Stimulated activated CD8-positive, alpha-beta memory T cell treated with anti-CD3 and anti-CD28 coated beads, Interleukin-15, amount 100 ng/mL, for 1 hour (primary cell): ENCODE data around the gene GNG10.
"Not testable (repeated sequence)": the region's sequence is repeated elsewhere in the genome, so short reads cannot be mapped to it uniquely, and the experiment has no call there.

ENCODE experiments used
- DNase-seq: peaks from one replicate; pipeline ENCODE4 v3.0.0-alpha.2; 2020; ENCODE audit warnings: low read depth

The GNG10 gene

DNA sequence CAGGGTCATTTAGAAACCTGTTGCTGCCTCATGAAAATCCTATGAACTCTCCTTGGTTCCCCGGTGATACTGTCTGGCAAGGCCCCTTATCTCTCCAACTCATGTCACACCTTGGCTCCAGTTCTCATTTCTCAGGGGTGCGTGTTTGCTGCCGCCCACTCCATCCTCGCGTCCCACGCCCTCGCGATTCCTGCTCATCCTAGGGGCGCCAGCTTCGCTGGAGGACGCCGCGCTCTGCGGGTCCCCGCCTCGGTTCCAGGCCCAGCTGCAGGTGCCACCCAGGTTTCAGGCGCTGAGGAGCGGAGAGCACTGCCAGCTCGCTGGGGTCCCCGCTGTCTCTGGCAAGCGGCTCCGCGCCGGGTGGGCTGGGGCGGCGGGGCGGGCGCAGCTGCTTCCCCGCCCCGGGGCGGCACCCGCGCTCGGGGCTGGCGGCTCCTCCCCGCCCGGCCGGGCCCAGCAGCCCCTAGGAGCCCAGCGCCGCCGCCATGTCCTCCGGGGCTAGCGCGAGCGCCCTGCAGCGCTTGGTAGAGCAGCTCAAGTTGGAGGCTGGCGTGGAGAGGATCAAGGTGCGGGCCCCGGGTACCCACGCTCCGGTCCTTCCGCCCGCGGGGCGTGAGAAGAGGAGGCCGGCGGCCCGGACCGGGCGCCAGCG lies at the start of gene GNG10:
GNG10 (plus strand) TSS at position 456 of the 652 bp plus-strand sequence; CDS start at position 486, 30 bp downstream.
- DNase-seq: peak; percentile 40

DNA sequence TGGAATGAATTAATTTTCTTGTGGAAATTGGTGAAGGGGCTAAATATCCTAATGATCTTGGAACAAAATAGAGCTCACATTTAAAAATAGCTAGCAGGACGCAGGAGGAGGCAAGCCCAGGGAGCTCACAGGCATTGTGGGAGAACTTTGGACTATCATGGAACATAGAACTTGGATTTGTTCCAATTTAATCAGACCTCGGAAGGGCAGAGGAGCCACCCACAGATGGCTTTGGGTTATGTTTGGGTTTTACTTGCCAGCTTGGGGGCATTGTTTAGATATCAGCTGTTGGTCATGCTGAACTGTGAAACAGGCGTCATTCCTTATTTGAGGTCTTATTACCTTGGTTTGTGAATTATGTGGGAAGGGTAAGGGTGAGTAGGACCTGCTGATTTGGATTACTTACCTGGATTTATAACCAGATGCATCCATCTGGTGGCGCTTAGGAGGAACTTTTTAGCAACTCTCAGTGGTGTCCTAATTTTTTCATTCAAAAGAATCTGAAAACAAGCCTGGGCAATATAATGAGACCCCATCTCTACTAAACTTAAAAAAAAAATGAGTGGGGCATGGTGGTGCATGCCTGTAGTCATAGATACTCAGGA lies 47.9 kb upstream of the GNG10 start:
- DNase-seq: no peak

DNA sequence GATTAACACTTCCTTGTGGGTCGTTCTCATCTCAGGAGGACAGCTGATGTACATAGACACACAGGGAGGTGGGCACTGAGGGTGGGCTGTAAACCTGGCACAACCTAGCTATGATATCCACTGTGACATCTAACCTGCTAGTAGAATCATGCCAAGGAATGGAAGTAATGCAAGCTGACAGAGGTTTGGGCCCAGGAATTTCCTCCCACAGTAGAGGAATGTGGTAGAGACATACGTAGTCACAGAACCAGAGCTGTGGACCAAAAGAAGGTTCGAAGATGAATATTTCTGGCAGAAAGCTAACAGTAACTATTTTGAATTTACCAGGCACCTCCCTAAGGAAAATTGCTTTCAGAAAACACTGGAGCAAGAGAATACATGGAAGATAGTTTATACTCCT lies 45.5 kb upstream of the GNG10 start:
- DNase-seq: no peak

DNA sequence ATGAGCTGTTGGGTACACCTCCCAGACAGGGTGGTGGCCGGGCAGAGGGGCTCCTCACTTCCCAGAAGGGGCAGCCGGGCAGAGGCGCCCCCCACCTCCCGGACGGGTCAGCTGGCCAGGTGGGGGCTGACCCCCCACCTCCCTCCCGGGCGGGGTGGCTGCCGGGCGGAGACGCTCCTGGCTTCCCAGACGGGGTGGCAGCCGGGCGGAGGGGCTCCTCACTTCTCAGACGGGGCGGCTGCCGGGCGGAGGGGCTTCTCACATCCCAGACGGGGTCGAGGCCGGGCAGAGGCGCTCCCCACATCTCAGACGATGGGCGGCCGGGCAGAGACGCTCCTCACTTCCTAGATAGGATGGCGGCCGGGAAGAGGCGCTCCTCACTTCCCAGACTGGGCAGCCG lies 44.1 kb upstream of the GNG10 start:
- not testable (repeated sequence) for DNase-seq

DNA sequence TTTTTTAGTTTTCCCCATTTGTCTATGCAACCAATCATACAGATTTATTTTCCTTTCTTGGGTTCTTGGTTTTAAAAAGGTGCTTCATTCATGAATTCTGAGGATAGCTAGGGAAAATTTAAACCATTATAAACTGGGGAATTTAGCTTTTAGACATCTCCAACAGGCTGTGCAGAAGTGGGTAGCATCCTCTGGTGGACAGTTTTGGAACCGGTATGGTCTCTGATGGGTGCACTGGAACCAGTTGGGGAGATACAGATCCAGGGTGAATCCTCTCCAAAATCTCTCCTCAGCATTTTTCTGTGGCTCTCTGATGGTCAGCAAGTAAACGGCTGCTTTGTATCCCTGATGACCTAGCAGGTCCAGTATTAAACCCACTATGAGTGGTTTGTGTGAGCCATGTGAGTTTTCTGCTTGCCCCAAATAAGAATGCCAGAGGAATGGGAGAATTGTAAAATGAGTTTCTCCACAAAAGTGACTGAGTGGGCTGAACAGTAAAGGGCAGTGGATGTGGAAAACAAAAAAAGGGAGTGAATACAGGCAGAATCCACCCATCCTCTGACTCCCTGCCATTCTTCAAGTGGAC lies 39.4 kb upstream of the GNG10 start:
- DNase-seq: peak; percentile 7

DNA sequence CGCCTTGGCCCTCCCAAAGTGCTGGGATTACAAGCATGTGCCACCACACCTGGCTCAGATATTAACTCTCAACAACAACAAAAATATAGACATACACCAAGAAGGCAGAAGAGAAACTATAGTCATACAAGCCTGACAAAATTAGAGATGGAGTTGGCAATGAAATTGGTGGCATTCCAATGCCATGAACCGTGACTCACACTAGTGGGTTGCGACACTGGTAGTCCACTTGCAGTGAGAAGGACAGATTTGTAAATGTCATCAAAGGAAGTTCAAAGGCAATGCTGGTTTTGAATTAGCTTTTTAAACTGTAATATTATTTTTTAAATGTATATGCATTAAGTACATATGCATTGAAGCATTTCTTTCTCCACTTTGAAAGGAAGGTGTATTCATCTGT lies 38.8 kb upstream of the GNG10 start:
- DNase-seq: no peak

DNA sequence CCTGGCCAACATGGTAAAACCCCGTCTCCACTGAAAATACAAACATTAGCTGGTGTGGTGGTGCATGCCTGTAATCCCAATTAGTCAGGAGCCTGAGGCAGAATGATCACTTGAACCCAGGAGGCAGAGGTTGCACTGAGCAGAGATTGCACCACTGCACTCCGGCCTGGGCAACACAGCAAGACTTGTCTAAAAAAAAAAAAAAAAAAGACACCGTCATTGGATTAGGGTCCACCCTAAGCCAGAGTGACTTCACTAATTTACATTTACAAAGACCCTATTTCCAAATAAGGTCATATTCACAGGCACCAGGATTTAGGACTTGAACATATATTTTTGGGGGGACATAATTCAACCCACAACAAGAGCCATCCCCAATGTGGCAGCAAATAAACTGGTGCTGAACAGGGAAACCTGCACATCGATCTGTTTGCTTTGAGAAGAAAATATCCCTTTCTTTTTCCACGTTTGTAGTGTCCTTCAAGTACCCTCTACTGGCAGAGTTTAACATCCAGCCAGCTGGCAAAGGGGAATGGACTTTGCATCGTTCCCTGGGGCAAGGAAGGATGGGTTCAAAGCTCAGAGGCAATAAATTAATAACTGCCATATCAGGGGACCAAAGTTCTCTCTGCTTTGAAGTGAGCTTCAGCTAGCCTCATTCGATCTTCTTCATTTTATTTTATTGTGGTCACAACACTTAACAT lies 34.0 kb upstream of the GNG10 start:
- DNase-seq: no peak

DNA sequence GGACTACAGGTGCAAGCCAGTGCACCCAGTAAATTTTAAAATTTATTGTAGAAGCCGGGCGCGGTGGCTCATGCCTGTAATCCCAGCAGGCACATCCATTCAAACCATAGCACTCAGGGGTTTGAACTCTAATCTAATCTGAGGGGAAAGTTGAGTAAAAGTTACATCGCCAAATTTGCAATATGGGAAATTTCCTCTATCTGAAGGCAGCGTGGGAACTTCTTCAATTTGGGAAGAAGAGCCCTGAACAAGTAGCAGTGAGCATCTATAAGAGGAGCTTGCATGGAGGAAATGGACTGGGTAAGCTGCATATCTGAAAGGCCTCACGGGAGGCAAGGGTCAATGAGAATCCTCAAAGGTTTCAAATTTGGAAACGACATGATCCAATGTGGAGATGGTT lies 33.0 kb upstream of the GNG10 start:
- no peak for DNase-seq

DNA sequence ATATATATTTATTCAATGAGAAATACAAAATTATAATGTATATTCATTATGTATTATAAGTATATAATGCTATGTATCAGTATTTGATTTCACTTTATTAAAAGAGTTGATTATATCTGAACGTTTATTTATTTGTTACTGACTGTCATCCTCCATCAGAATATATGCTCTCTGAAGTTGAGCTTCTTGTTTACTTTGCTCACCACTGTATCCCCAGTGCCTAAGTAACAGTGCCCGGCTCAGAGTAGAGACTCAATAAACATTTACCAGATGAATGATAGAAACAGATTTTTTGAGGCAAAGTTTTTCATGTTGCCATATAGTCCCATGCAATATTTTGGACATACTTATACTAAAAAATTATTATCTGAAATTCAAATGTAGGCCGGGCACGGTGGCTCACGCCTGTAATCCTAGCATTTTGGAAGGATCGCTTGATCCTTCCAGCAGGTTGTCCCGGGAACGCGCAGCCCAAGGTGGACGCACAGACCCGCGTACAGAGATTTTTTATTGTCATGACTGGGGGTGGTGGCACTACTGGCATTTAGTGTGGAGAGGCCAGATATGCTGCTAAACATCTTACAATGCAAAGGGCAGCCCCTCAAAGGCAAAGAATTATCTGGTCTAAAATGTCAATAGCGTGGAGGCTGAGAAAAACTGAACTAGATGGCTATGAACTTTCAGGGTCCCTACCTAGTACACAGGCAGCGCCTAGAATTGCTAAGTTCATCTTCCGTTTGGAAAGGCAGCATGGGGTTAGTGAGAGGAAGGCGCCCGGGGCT lies 31.0 kb upstream of the GNG10 start:
- no peak for DNase-seq

DNA sequence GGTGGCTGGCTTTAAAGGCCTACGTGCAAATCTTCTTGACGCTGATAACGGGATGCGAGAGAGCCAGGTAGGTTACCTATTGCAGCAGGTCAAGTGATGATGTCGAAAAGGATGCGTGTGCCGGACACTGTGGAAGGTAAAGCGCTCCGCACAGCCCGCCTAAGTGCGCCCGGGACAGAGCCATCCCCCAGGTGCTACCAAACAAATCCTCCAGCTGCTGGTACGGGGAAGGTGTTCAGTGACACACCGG lies 30.5 kb upstream of the GNG10 start:
- no peak for DNase-seq

DNA sequence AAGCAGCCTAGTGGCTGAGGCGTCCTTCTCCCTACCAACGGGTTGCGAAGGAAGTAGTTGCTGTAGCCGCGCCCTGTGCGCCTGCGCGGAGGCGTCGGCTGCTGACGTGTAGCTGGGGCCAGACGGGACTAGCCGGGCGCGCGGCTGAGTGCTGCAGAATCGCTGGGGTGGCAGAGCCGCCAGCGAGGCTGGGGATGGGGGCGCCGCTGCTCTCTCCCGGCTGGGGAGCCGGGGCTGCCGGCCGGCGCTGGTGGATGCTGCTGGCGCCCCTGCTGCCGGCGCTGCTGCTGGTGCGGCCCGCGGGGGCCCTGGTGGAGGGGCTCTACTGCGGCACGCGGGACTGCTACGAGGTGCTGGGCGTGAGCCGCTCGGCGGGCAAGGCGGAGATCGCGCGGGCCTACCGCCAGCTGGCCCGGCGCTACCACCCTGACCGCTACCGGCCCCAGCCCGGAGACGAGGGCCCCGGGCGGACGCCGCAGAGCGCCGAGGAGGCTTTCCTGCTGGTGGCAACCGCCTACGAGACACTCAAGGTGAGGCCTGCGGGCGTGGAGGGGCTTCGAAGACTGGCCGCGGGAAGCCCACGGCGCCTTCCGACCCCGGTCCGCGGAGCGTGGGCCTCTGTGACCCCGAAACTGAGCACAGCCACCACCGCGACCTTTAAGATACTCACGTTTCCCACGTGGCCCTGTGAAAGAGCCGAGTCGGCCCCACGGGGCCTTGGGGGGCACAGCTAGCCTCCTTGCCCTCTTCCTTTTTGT lies 30.0 kb upstream of the GNG10 start, which contains the start of gene DNAJC25:
DNAJC25 (plus strand) TSS at position 121 of the 758 bp plus-strand sequence; CDS start at position 195, 74 bp downstream.
- DNase-seq: peak; percentile 89

DNA sequence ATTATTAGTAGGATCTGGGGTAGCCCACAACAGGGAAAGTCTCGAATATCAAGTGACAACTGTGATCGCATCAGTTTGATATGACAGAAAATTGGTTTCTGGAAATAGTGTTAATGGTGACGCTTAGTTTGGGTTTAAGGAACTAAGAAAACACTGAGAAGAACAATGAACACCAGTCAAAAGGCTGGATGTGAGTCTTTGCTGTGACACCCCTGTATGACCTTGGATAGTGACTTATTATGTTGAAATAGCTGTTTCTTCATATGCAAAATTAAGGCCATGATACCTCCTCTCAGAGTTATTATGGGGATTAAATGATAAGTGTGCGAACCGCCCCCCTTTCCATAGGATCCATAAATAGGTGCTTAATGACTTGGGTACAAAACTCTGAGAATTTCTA lies 29.3 kb upstream of the GNG10 start:
- no peak for DNase-seq

DNA sequence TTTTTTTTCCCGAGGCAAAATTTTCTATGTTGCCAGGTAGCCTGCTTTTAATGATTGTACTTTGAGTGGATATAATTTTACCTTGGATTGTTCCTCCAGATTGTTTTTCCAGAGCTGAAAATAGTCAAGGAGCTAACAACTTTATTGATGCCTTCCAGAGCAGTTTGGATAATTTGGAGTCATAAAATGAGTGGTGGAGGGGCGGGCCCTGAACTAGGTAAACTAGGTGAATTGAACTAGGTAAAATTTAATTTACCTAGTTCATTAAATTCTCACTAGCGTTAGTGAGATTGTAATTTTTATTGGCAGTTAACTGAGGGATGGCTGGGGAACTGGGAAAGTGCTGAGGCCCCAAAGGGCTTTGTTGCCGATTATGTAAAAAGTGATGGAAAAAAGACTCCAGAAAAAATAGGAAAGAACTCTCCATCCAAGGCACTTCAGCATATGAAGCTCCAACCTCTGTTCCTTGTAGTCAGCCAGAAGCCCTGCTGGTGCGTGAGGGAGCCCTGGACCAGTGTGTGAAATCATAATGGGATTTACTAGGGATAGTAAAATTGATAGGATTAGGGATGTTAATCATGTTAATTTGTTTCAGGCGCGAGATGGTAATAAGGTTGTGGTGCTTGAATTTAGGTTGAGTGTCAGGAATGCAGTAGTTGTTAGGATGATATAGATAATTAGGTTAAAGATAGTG lies 28.6 kb upstream of the GNG10 start:
- DNase-seq: no peak

DNA sequence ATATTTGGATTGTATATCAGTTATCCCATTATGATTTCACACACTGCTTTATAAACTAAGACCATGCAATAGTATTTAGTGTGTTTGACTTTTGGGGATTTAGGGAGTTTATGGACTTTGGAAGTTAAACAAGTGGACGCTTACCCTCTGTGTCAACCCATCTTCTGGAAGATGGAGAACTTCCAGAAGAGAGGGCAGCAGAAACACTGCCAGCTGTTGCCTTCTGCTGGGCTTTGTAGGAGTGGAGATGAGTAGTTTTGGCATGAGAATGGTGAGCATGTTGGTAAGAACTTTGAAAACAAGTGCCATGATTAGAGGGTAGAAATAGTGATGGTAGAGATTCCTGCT lies 28.0 kb upstream of the GNG10 start:
- DNase-seq: no peak

DNA sequence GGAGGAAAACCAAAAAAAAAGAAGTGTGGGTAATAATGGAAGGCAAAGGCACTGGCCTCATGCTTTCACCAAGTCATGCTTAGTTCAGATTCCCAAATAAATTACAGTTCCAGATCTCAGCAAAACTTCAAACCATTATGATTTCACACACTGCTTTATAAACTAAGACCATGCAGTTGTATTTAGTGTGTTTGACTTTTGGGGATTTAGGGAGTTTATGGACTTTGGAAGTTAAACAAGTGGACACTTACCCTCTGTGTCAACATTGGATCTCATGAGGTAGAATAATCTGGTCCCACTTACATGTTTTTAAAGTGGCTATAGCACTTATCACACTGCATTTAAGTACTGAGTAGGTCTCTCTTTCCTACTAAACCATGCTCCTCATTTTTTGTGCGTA lies 26.5 kb upstream of the GNG10 start:
- DNase-seq: no peak

DNA sequence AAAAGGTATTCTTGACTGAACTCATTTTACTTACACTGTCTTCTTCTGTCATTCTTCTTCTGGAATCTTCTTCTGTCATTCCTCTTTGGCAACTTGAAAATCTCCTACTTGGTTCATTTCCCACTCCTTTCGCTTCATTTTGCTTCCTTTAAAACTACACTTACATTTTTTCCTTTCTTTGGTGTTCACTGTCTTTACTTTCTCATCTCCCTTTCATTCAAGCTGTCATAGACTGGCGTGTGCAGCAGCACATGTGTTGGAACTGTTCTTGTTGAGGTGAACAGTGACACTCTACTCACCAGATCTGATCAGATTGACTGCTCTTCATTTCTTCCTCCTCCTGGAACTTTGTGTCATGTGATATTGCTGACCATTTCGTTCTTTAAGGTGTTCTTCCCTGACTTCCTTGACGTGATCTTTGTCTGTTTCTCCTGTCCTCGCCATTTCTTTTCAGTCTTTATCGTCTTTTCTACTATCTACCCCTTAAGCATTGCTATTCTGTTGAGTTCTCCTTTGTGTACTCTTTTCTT lies 23.9 kb upstream of the GNG10 start:
- no peak for DNase-seq

DNA sequence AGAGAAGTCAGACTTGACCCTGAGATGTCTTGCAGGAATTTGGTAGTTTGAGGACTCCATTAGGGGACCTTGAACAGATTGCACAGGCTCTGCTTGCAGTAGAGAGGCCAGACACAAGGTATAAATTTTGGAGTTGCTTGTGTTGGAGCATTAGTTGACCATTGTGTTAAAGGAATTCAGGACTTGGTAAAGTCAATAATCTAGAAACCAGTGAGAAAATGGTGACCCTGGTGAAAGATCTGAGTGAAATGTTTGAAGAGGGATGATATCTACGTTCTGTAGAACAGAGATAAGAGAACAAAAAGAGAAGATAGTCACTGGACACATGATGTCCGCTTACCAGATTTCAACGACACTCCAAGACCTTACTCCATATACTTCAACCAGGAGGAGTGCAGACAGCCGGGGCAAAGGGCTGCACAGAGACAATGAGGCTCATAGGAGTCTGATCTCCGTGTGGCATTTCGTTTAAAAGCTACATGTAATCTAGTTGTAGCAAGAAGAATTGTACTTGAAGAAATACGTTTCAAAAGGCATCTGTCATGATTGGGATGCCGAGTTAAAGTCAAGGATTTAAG lies 17.1 kb upstream of the GNG10 start:
- no peak for DNase-seq

DNA sequence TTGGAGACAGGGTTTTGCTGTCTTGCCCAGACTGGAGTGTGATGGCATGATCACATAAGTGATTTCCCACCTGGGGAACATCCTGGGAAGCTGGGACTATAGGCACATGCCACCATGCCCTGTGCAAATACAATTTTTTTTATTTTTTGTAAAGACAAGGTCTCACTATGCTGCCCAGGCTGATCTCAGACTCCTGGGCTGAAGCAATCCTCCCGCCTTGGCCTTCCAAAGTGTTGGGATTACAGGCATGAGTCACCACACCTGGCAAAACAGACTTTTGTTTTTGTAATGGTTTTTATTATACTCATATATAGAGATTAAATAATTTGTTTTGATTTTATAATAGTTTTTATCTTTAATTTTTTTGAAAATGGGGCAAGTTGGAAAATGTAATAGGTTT lies 15.6 kb upstream of the GNG10 start:
- no peak for DNase-seq

DNA sequence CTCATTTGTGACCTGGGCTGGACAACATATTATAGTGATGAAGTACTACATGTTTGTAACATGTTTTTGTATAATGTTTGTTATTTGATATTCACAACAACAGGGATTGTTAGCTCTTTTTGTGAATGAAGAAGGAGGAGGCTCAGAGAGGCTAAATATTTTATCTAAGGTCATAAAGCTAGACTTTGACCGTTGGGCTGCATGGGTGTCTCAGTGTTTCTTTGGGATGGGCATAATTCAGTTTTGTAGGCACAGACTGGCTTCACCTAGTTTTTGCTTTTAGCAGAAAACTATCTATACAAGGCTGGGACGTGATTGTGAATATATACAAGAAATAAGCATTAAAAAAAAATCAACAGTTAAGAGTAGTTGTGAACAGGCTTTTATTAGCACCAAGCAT lies 15.0 kb upstream of the GNG10 start:
- DNase-seq: no peak

DNA sequence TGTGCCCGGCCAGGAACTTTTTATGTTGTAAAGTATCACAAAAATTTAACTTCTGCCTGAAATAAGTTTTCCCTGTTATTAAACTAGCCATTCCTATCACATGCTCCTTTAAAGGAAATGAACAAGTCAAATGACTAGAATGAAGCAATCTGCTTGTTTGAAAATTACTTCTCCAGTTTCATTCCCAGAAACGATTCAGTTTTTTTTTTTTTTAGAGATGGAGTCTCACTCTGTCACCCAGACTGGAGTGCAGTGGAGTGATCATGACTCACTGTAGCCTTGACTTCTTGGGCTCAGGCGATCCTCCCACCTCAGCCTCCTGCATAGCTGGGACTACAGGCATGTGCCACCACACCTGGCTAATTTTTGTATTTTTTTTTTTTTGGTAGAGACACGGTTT lies 13.3 kb upstream of the GNG10 start:
- DNase-seq: no peak

DNA sequence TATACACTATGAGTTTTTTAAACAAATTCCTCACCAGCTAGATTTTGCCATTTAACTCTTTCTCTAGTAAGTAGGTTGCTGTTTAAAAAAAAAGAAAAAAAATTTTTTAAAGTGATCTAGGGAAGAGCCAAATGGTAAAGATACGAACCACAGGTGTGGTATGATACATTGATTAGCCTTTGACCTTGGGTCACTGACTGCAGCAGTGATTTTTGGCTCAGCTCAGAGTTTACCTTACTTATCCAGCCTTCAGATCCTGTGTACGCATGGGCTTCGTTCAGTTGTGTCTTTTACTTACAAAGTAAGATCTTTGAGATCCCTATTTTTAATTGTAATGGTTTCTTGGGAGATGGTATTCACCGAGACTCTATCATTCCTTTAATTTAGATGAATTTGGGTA lies 12.4 kb upstream of the GNG10 start:
- no peak for DNase-seq
